Fibroblast of lung (primary cell): ENCODE measurements around the gene ING4. TPM values are rescaled to one million over a fixed set of nuclear protein-coding genes. Genes with fewer than 3 reads are reported as not detected.

ENCODE experiments used
- DNase-seq, 2 donors: peaks; one replicate each; pipeline versions ENCODE4 v3.0.0 to v3.0.0-alpha.2; 2010; ENCODE audit warnings: low read depth in 2 of 2
- H2AFZ ChIP-seq: 2 replicates; pipeline ENCODE4 v1.5.1; 2012; ENCODE audit warnings: low read length, control low read depth, inconsistent platforms
- H3K27ac ChIP-seq: 2 replicates; pipeline ENCODE4 v1.5.1; 2011; ENCODE audit warnings: low read length, control low read depth; ENCODE audit not compliant: insufficient read depth
- H3K27me3 ChIP-seq: 2 replicates; pipeline ENCODE4 v1.5.1; 2011; ENCODE audit warnings: mild to moderate bottlenecking, low read length; ENCODE audit not compliant: control insufficient read depth, insufficient read depth
- H3K36me3 ChIP-seq: 2 replicates; pipeline ENCODE4 v1.5.1; 2011; ENCODE audit warnings: low read length; ENCODE audit not compliant: control insufficient read depth, insufficient read depth
- H3K4me1 ChIP-seq: 2 replicates; pipeline ENCODE4 v1.5.1; 2011; ENCODE audit warnings: low read length; ENCODE audit not compliant: control insufficient read depth, insufficient read depth; ENCODE audit errors: extremely low read depth
- H3K4me2 ChIP-seq: 2 replicates; pipeline ENCODE4 v1.5.1; 2011; ENCODE audit warnings: low read length, control low read depth; ENCODE audit not compliant: insufficient read depth; ENCODE audit errors: extremely low read depth
- H3K4me3 ChIP-seq, 4 experiments: fragments of 200-600 bp in 1 of 4; sonication (generic) in 1 of 4; replicated peaks in 1 of 4; 2 replicates each; pipeline ENCODE4 v1.5.1; 2011 to 2016; ENCODE audit warnings: low read length in 4 of 4, low read depth in 3 of 4, mild to moderate bottlenecking in 3 of 4, control low read depth in 2 of 4, inconsistent platforms in 1 of 4, mixed read lengths in 1 of 4; ENCODE audit not compliant: insufficient read depth in 1 of 4; ENCODE audit errors: control extremely low read depth in 1 of 4
- H3K79me2 ChIP-seq: 2 replicates; pipeline ENCODE4 v1.5.1; 2012; ENCODE audit warnings: mild to moderate bottlenecking, low read length, inconsistent platforms; ENCODE audit not compliant: control insufficient read depth, insufficient read depth
- H3K9ac ChIP-seq: 2 replicates; pipeline ENCODE4 v1.5.1; 2011; ENCODE audit warnings: mild to moderate bottlenecking, low read length, control low read depth; ENCODE audit not compliant: insufficient read depth
- H3K9me3 ChIP-seq: 2 replicates; pipeline ENCODE4 v1.5.1; 2012; ENCODE audit warnings: low read depth, low read length; ENCODE audit not compliant: control insufficient read depth, insufficient read depth
- H4K20me1 ChIP-seq: 2 replicates; pipeline ENCODE4 v1.5.1; 2011; ENCODE audit warnings: low read length; ENCODE audit not compliant: control insufficient read depth, insufficient read depth; ENCODE audit errors: extremely low read depth
- CTCF ChIP-seq, 2 donors: IDR thresholded peaks in 1 of 2; conservative IDR thresholded peaks in 1 of 2; 1 replicate in 1 of 2; 2 replicates in 1 of 2; pipeline ENCODE4 v1.5.1; 2011 to 2012; ENCODE audit warnings: low read length in 2 of 2, control low read depth in 1 of 2, inconsistent platforms in 1 of 2, low read depth in 1 of 2, mild to moderate bottlenecking in 1 of 2
- EZH2 ChIP-seq: IDR thresholded peaks from 2 replicates; pipeline ENCODE4 v1.5.1; 2012; ENCODE audit warnings: low read length, control low read depth, mild to moderate bottlenecking; ENCODE audit errors: missing control alignments
- polyA plus RNA-seq, 2 donors: library from polyadenylated mRNA; depleted of rRNA in 1 of 2; stranded (reverse) in 1 of 2; unstranded in 1 of 2; fragments of >200 nt; gene quantifications; 2 replicates each; pipeline ENCODE4 v1.2.1, GENCODE V29; 2011 to 2012; ENCODE audit warnings: missing spikeins in 1 of 2
- total RNA-seq: library from RNA; depleted of rRNA; stranded (reverse); fragments of >200 nt; gene quantifications from 2 replicates; pipeline ENCODE4 v1.2.1, GENCODE V29; 2014

Gene ING4
- total and polyA plus RNA-seq, 2 donors (not counting 1 experiment from before 2014, with no cell fraction given): 36.0 to 47.1 TPM

GRCh38 chr12:6699989-6700645 is 37.2 kb upstream of the ING4 start:
- H4K20me1 ChIP-seq: no peaks in the 10 kb centered on the region
- no peak for DNase-seq
- peak overlapping the region; percentile 32 for H3K9ac ChIP-seq
- H3K4me2 ChIP-seq: peak overlapping the region; percentile 66
- peaks cover 6% of the 10 kb centered on the region for H3K4me1 ChIP-seq
- H3K36me3 ChIP-seq: no peaks in the 10 kb centered on the region
- H3K27me3 ChIP-seq: peaks cover 40% of the 10 kb centered on the region
- H3K9me3 ChIP-seq: no peaks in the 10 kb centered on the region
- H3K27ac ChIP-seq: no peak overlapping the region
- no peaks in the 10 kb centered on the region for H3K79me2 ChIP-seq
- peak overlapping the region; percentile 19 to 65 (median 48) for H3K4me3 ChIP-seq
- no peak for TF ChIP-seq CTCF (conservative IDR thresholded peaks at IDR 0.05 in 1 of 2, IDR thresholded peaks at IDR 0.05 in 1 of 2; ENCODE audit: low read depth in 1 of 2, low read length in 2 of 2)
- TF ChIP-seq EZH2: no peak
- peak overlapping the region; percentile 26 for H2AFZ ChIP-seq

- DNase-seq: no peak
These were observed 36.5 kb upstream of the ING4 start for GRCh38 chr12:6699259-6699988.

More at GRCh38 chr12:6699259-6699988, 36.5 kb upstream of the ING4 start:
- peak overlapping the region; percentile 24 for H2AFZ ChIP-seq
- H3K79me2 ChIP-seq: no peaks in the 10 kb centered on the region
- H3K27ac ChIP-seq: no peak overlapping the region
- no peaks in the 10 kb centered on the region for H3K9me3 ChIP-seq
- H3K36me3 ChIP-seq: no peaks in the 10 kb centered on the region
- H3K9ac ChIP-seq: no peak overlapping the region
- peak overlapping the region; percentile 54 for H3K4me2 ChIP-seq
- peaks cover 6% of the 10 kb centered on the region for H3K4me1 ChIP-seq
- H3K27me3 ChIP-seq: peaks cover 39% of the 10 kb centered on the region
- peak overlapping the region; percentile 19 to 65 (median 37) for H3K4me3 ChIP-seq
- no peaks in the 10 kb centered on the region for H4K20me1 ChIP-seq
- TF ChIP-seq CTCF (conservative IDR thresholded peaks at IDR 0.05 in 1 of 2, IDR thresholded peaks at IDR 0.05 in 1 of 2; ENCODE audit: low read depth in 1 of 2, low read length in 2 of 2) (no peak), EZH2 (peak; percentile 69)
